GM10847 (cell line): ENCODE results near the gene MCF2L.

Source experiments
- POLR2A ChIP-seq: IDR thresholded peaks from 2 replicates; pipeline ENCODE4 v1.6.1; 2011; ENCODE audit not compliant: insufficient read length; ENCODE audit errors: extremely low read depth

Gene MCF2L

DNA sequence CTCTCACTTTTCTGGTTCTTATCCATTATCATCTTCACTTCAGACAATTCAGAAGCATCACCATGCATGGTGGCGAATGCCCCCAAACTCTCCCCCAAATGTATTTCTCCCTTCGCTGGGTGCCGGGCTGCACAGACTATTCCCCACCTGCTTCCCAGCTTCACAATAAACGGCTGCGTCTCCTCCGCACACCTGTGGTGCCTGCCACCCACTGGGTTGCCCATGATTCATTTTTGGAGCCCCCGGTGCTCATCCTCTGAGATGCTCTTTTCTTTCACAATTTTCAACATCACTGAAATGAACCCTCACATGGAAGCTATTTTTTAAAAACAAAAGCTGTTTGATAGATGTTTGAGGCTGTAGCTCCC lies 150.8 kb downstream of the MCF2L start:
- no peak for TF ChIP-seq POLR2A

DNA sequence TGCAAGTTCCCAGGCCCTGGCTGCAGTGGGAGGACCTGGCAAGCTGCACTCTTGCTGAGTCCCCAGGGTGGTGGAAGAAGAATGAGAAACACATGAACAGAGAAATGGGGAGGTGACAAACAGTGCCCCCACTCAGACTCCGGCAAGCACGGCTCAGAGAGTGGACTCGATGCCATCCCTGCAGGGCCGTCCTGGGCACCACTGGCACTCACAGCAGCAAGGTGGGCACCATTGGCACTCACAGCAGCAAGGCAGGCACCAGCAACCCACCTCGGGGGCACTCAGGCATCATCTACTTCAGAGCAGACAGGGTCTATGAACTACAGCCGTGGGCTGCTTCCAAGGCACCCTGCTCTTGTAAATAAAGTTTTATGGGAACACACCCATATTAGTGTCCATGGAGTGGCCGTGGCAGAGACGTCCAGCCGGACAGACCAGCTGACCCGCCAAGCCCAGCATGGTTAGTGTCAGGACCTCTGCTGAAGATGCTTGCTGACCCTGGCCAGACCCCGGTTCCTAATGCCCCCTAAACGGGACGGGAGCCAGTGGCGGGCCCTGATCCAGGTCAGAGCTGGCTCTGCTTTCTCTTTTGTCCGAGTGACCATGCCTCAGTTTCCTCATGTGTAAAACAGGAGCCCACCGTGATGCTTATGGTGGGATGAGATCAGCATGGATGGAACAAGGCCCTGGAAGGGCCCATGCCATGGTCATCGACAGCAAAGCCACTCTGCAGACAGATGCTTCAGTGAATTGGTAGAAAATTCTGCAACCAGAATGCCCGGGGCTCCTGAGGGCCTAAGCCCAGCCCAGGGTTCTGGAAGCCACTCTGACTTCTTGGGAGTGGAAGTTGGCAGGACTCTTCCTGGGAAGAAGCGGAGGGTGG lies 151.5 kb downstream of the MCF2L start:
- TF ChIP-seq POLR2A: no peak

- no peak for TF ChIP-seq POLR2A
Observed at GRCh38 chr13:113121183-113121927, 152.3 kb downstream of the MCF2L start.

- no peak for TF ChIP-seq POLR2A
Observed at GRCh38 chr13:113121928-113122471, 153.0 kb downstream of the MCF2L start.

DNA sequence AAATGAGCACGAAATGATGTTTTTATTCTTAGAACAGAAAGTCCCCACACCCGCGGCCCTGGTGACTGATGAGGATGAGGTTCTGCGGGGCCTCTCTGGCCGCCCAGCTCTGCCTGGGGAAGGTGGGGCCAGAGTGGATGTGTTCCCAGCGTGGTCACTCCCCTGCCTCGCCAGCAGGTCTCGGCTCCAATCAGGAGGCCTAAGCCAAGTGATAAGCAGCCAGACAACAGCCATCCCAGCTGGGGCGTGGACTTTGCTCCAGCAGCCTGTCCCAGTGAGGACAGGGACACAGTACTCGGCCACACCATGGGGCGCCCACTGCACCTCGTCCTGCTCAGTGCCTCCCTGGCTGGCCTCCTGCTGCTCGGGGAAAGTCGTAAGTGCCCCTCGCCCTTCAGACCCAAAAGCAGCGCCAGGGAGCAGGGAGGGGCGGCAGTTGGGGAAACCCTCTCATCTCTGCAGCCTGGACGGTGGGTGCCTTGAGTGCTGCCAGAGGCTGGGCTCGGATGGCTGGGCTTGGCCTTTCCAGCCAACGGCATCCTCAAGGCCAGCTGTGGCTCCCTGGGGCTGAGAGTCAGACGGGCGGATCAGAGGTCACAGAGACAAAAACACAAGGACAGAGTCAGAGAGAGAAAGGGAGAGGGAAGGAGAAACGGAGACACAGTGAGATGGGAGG lies 153.7 kb downstream of the MCF2L start, which contains the start of gene F10:
Gene F10, plus strand, starts transcription at position 250 of the 676 bp plus-strand sequence. Its CDS starts 57 bp downstream, at position 307.
- no peak for TF ChIP-seq POLR2A

GRCh38 chr13:113123226-113124201 lies 154.5 kb downstream of the MCF2L start:
- TF ChIP-seq POLR2A: no peak

GRCh38 chr13:113124211-113124970 lies 155.4 kb downstream of the MCF2L start:
- TF ChIP-seq POLR2A: no peak

- no peak for TF ChIP-seq POLR2A
Observed at GRCh38 chr13:113125506-113126264, 156.7 kb downstream of the MCF2L start.

GRCh38 chr13:113126265-113127150 lies 157.5 kb downstream of the MCF2L start:
- no peak for TF ChIP-seq POLR2A

- TF ChIP-seq POLR2A: no peak
Observed at GRCh38 chr13:113129480-113129879, 160.5 kb downstream of the MCF2L start.

DNA sequence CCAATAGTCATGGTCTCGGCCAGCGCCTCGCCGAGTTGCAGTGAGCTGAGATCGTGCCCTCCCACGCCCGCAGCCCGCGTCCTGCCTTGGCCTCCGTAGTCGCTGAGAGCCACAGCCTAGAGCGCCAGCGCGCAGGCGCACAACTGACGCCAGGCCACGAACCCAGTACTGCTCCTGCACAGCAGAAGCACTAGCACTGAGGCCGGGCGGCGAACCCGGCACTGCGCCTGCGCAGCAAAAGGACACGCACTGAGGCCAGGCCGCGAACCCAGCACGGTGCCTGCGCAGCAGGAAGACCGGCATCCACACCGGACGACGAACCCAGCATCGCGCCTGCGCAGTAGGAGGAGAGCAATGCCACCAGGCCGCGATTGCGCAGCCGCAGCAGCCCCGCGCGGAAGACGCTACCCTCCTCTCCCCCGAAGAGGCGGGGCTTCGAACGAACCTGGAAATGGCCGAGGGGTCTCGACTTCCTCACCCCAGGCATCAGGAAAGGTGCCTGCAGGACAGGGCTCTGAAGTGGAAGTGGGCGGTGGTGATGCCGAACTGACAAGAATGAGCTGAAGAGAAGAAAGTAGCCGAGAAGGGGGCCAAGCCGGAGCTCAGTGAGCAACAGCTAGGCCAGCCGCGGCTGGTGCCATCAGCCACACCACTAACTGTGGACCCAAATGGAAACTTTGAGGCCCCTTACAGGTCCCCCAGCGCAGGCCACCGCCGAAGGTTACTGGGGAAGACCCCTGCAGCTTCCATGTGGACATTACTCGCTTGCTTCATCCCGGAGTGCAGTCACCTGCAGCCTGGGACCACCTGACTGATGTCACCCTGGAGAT lies 161.1 kb downstream of the MCF2L start:
- TF ChIP-seq POLR2A: no peak
